GM10847 (cell line): ENCODE data around the gene CLMP.

ENCODE experiments used
- POLR2A ChIP-seq: IDR thresholded peaks from 2 replicates; pipeline ENCODE4 v1.6.1; 2011; ENCODE audit not compliant: insufficient read length; ENCODE audit errors: extremely low read depth

Gene CLMP

GRCh38 chr11:123206791-123207434 lies 11.9 kb upstream of the CLMP start:
- TF ChIP-seq POLR2A, result no peak

- TF ChIP-seq POLR2A, result no peak
These were observed 8.9 kb upstream of the CLMP start for GRCh38 chr11:123203934-123204333.

GRCh38 chr11:123203471-123203870 lies 8.4 kb upstream of the CLMP start:
- TF ChIP-seq POLR2A, result no peak

GRCh38 chr11:123202155-123203151 lies 7.4 kb upstream of the CLMP start:
- no peak for TF ChIP-seq POLR2A

- no peak for TF ChIP-seq POLR2A
These were observed 5.2 kb upstream of the CLMP start for GRCh38 chr11:123200264-123200663.

- TF ChIP-seq POLR2A, result no peak
These were observed 2.7 kb upstream of the CLMP start for GRCh38 chr11:123197711-123198110.

- TF ChIP-seq POLR2A, result no peak
These were observed 1.1 kb upstream of the CLMP start for GRCh38 chr11:123196060-123196714.

GRCh38 chr11:123194337-123195187 lies 486 bp downstream of the CLMP start:
- TF ChIP-seq POLR2A, result no peak

GRCh38 chr11:123193742-123194141 lies 1.3 kb downstream of the CLMP start:
- TF ChIP-seq POLR2A, result no peak

- no peak for TF ChIP-seq POLR2A
These were observed 3.1 kb downstream of the CLMP start for GRCh38 chr11:123191939-123192338.

GRCh38 chr11:123190518-123190917 lies 4.5 kb downstream of the CLMP start:
- no peak for TF ChIP-seq POLR2A

- TF ChIP-seq POLR2A, result no peak
These were observed 6.4 kb downstream of the CLMP start for GRCh38 chr11:123188508-123189165.

- no peak for TF ChIP-seq POLR2A
These were observed 7.2 kb downstream of the CLMP start for GRCh38 chr11:123187665-123188507.
